Midbrain (tissue), 1 donor: Measurements from ENCODE around the gene PCDHB3.
"Not testable (repeated sequence)": the region's sequence is repeated elsewhere in the genome, so short reads cannot be mapped to it uniquely, and the experiment has no call there.

ENCODE experiments used
- DNase-seq: peaks from one replicate; lab custom pipeline; 2025; lab: John Stamatoyannopoulos, UW

PCDHB3 gene

DNA sequence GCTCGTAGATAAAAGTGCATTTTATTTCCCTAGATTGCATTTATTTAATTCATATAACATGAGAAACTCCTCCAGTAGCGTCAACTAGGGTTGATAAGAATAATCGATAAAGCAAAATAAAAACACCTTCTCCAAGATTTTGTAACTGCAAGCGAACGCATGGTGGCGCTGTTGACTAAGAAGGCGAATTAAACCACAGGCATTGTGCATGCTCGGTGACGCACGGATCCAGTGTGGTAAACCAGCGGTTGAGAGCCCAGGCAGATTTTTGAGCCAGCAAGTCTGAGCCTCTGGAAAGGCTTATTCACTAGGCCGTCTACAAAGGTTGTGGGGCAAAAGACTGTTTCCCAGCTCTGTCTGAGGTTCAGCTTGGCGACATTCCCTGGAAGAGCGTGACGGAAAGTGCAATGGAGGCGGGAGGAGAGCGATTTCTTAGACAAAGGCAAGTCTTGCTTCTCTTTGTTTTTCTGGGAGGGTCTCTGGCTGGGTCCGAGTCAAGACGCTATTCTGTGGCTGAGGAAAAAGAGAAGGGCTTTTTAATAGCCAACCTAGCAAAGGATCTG lies at the start of gene PCDHB3:
Gene PCDHB3 (plus strand): TSS at position 231 of the 563 bp plus-strand sequence. CDS start 177 bp downstream, at position 408.
- DNase-seq = peak; percentile 30

DNA sequence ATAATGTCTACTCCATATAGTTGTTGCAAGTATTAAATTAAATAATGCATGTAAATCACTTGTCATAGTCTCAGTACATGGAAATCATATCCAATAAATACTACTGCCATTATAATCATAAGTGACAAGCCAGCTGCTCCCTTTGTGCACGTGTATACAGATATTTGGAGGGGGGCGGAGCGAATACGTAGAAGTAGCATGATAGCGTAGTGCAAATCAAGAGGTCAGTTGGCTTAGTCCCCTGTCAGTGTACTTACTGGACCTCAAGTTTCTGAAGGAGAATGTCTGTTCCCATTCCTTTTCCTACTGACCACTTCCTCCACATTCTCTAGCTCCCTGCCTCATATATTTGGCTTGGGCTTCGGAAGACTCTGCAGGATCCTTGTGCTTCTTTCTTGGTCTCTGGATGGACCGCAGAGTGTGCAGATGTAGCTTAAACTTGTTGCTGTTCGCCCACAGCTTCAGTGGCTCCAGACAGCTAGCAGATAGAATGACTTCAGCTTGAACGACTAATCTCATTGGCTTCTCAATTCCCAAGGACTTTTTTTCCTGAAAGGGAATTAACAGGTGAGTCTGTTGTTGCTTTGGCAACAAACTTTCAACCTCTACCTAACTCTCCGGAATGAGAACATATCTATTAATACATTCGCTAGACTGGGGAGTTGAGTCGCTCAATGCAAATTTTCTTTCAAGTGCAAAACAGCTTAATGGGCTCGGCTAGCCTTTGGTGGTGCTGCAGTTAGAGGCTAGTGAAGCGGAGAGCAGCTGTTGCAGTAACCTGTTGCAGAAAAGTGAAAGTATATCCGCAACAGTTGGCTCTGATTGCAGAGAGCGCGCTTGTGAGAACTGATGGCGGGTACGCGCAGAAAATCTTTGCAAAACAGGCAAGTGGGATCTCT lies 49.4 kb upstream of the PCDHB3 start, which contains the start of gene PCDHB1:
Gene PCDHB1 (plus strand): TSS at position 753 of the 899 bp plus-strand sequence. CDS start 97 bp downstream, at position 850.
- DNase-seq = no peak

- DNase-seq = no peak
Measured at GRCh38 chr5:141051521-141051866, 48.8 kb upstream of the PCDHB3 start.

DNA sequence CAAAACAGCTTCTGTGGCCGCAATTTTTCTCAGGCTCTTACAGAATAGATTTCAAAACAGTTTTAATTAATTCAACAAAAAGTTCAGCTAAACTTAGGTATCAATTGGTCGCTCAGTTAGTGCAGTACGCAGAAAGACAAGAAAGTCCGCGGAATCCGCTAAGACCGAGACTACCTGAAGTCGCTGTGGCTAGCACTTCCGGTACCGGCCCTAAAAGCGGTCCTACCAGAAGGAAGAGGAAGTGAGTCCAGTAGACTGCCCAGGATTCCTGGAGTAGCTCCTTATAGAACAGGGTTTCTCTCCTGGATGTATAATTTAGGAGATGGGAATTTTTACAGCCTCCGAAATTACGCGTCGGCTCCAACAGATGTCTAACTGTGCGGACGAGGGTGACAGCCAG lies 22.4 kb upstream of the PCDHB3 start:
- DNase-seq = no peak

GRCh38 chr5:141082228-141082627 lies 18.0 kb upstream of the PCDHB3 start:
- no peak for DNase-seq

DNA sequence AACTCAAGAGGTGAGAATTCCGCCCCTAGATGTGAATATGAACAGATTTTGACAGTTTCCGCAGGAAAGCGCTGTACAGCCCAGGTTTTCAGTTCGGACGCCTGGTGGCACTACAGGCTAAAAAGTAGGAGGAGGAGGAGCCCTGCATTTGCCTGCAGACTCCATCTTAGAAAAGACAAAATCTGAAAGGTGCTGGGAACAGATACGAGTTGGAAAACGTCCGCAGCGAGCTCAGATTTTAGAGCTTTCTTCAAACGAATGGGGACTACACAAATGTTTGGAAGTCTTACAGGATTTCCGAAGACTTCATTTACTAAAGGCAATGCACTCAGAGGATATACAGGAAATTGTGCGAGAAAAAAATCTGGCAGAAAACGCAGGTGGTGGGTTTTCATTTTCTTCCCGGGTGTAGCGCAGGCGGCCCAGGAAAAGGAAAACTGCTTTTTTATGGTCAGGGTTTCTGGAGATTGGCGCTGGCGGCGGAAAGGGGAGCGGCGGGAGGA lies 15.7 kb upstream of the PCDHB3 start:
- DNase-seq = peak; percentile 57

DNA sequence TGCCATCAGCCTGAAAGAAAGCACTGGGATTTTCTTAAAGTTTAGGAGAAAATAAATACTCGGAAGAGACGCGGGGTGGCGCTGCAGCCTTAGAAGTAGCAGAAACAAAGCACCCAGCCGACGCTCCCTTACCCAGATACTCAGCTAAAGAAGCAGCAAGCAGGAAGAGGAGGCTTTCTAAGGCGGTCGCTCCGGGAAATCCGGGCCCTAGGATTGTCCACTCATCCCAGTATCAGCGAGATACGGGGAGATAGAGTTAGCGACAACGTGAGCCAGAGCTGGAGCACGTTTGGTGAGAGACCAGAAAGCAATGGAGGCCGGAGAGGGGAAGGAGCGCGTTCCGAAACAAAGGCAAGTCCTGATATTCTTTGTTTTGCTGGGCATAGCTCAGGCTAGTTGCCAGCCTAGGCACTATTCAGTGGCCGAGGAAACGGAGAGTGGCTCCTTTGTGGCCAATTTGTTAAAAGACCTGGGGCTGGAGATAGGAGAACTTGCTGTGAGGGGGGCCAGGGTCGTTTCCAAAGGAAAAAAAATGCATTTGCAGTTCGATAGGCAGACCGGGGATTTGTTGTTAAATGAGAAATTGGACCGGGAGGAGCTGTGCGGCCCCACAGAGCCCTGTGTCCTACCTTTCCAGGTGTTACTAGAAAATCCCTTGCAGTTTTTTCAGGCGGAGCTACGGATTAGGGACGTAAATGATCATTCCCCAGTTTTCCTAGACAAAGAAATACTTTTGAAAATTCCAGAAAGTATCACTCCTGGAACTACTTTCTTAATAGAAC lies 5.6 kb upstream of the PCDHB3 start, which contains the start of gene PCDHB2:
Gene PCDHB2 (plus strand): TSS at position 135 of the 782 bp plus-strand sequence. CDS start 176 bp downstream, at position 311.
- DNase-seq = peak; percentile 49

DNA sequence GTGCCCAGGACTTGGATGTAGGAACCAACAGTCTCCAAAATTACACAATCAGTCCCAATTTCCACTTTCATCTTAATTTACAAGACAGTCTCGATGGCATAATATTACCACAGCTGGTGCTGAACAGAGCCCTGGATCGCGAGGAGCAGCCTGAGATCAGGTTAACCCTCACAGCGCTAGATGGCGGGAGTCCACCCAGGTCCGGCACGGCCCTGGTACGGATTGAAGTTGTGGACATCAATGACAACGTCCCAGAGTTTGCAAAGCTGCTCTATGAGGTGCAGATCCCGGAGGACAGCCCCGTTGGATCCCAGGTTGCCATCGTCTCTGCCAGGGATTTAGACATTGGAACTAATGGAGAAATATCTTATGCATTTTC lies 5.0 kb upstream of the PCDHB3 start:
- no peak for DNase-seq

DNA sequence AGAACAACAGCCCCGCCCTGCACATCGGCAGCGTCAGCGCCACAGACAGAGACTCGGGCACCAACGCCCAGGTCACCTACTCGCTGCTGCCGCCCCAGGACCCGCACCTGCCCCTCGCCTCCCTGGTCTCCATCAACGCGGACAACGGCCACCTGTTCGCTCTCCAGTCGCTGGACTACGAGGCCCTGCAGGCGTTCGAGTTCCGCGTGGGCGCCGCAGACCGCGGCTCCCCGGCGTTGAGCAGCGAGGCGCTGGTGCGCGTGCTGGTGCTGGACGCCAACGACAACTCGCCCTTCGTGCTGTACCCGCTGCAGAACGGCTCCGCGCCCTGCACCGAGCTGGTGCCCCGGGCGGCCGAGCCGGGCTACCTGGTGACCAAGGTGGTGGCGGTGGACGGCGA lies 4.1 kb upstream of the PCDHB3 start:
- DNase-seq = not testable (repeated sequence)

GRCh38 chr5:141096586-141096985 lies 3.7 kb upstream of the PCDHB3 start:
- DNase-seq = not testable (repeated sequence)

DNA sequence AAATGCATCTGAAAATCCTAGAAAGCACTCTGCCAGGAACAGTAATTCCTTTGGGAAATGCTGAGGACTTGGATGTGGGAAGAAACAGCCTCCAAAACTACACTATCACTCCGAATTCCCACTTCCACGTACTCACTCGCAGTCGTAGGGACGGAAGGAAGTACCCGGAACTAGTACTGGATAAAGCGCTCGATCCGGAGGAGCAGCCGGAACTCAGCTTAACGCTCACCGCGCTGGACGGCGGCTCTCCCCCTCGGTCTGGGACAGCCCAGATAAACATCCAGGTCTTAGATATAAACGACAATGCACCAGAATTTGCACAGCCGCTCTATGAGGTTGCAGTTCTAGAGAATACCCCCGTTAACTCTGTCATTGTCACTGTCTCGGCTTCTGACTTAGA lies 786 bp downstream of the PCDHB3 start:
- no peak for DNase-seq

DNA sequence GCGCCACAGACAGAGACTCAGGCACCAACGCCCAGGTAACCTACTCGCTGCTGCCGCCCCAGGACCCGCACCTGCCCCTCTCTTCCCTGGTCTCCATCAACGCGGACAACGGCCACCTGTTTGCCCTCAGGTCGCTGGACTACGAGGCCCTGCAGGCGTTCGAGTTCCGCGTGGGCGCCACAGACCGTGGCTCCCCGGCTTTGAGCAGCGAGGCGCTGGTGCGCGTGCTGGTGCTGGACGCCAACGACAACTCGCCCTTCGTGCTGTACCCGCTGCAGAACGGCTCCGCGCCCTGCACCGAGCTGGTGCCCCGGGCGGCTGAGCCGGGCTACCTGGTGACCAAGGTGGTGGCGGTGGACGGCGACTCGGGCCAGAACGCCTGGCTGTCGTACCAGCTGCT lies 1.8 kb downstream of the PCDHB3 start:
- not testable (repeated sequence) for DNase-seq

DNA sequence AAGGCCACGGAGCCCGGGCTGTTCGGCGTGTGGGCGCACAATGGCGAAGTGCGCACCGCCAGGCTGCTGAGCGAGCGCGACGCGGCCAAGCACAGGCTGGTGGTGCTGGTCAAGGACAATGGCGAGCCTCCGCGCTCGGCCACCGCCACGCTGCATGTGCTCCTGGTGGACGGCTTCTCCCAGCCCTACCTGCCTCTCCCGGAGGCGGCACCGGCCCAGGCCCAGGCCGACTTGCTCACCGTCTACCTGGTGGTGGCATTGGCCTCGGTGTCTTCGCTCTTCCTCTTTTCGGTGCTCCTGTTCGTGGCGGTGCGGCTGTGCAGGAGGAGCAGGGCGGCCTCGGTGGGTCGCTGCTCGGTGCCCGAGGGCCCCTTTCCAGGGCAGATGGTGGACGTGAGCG lies 2.2 kb downstream of the PCDHB3 start:
- not testable (repeated sequence) for DNase-seq

DNA sequence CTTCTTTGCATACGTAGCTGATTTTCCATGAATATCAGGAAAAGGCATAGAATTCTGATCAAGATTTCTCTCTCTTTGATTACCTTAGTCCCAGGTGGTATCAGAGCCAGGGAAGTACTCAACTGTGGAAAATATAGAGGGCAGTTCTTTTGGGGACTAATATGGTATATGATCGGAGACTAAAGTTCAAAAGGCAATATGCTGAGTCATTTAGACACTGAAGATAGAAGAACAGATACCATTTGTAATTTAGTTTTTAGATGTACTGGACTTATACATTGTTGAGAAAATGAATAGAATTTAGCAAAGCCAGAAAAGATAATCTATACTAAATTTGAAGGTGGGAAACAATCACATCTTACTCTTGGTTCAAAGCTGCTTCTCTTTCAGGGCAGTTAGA lies 5.1 kb downstream of the PCDHB3 start:
- no peak for DNase-seq

GRCh38 chr5:141119250-141119649 lies 19.0 kb downstream of the PCDHB3 start:
- no peak for DNase-seq

DNA sequence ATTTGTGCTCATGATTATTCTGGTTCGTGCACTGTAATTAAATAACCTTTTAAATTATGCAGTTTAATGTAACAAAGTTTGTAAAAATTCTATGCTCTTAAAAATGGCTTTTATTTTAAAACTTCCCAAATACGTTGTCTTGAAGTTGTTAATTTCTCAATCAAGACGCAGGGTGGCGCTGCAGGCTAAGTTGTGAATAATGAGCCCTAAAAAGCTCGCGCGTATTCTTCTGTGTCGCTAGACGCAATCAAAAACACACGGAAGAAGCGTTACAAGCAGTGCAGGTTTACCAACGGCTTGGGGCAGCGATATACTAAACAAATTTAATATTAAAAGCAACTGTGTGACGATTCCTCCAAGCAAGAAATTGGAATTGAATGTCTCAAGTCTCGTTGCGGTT lies 21.3 kb downstream of the PCDHB3 start, which contains the start of gene PCDHB4:
Gene PCDHB4 (plus strand): TSS at position 256 of the 400 bp plus-strand sequence. CDS start 181 bp downstream, outside the sequence.
- DNase-seq = peak; percentile 18

DNA sequence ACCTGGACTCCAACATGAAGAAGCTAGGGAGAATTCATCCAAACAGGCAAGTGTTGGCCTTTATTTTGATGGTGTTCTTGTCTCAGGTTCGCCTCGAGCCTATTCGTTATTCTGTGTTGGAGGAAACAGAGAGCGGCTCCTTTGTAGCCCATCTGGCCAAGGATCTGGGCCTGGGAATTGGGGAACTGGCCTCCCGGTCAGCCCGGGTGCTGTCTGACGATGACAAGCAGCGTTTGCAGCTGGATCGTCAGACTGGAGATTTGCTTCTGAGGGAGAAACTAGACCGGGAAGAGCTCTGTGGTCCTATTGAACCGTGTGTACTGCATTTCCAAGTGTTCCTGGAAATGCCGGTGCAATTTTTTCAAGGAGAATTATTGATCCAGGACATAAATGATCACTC lies 21.7 kb downstream of the PCDHB3 start:
- peak; percentile 3 for DNase-seq

GRCh38 chr5:141123396-141124135 lies 23.3 kb downstream of the PCDHB3 start:
- not testable (repeated sequence) for DNase-seq

DNA sequence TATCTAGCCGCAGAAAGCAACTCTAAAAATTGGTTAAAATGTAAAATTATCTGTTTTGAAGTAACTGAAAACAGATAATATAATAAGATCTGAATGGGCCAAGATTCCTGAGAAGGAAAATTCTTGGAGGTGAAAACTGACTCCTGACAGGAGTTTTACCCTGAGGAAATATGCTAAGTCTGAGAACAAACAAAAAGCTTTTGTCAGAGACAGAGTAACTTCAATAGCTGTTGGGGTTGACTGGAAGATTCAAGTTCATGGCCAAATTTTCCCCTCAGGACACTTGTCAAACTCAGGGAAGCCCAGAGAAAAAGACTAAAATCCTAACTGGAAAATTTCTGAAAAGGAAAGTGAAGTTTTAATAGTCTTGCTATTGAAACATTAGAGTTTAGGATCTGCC lies 27.0 kb downstream of the PCDHB3 start:
- no peak for DNase-seq

DNA sequence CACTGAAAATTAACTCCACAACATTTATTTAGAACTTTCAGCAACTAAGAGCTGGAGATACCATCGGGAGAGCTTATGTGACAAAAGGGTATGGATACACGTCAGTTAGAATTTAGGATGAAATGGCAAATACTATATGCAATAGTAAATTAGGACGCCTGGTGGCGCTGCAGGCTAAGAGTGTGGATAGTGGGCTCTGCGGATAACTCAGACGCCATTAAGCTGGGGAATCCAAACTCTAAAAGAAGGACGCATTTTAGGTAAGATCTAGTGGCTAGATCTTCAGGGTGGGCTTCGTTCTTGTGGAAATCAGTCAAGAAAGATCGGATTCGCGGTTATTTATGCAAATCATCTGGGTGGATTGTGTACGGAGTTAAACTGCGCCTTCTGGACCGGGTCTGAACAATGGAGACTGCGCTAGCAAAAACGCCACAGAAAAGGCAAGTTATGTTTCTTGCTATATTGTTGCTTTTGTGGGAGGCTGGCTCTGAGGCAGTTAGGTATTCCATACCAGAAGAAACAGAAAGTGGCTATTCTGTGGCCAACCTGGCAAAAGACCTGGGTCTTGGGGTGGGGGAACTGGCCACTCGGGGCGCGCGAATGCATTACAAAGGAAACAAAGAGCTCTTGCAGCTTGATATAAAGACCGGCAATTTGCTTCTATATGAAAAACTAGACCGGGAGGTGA lies 34.9 kb downstream of the PCDHB3 start, which contains the start of gene PCDHB5:
Gene PCDHB5 (plus strand): TSS at position 177 of the 688 bp plus-strand sequence. CDS start 229 bp downstream, at position 406.
- DNase-seq = peak; percentile 28
